Mesendoderm (in vitro differentiated cells): ENCODE results near the gene FXR1.
A peak's percentile ranks its signal among the peaks of the same experiment; 100 is the strongest.

Source experiments
- DNase-seq: peaks from one replicate; pipeline ENCODE4 v3.0.0; 2013
- H2AK5ac ChIP-seq: 2 replicates; pipeline ENCODE4 v1.6.1; 2013; ENCODE audit warnings: low read length, inconsistent platforms
- H2BK120ac ChIP-seq: 2 replicates; pipeline ENCODE4 v1.6.1; 2013; ENCODE audit warnings: low read depth, mild to moderate bottlenecking, low read length, moderate library complexity, mixed read lengths
- H2BK15ac ChIP-seq: replicated peaks from 2 replicates; pipeline ENCODE4 v1.6.1; 2013; ENCODE audit warnings: low read depth, mild to moderate bottlenecking, moderate library complexity
- H2BK5ac ChIP-seq: 2 replicates; pipeline ENCODE4 v1.6.1; 2013; ENCODE audit warnings: low read length, inconsistent platforms
- H3K18ac ChIP-seq: 2 replicates; pipeline ENCODE4 v1.6.1; 2013; ENCODE audit warnings: mild to moderate bottlenecking, low read length, mixed read lengths
- H3K23ac ChIP-seq: one replicate; pipeline ENCODE4 v1.6.1; 2013; ENCODE audit warnings: low read length
- H3K27ac ChIP-seq: 2 replicates; pipeline ENCODE4 v1.5.1; 2013; ENCODE audit warnings: low read depth, mild to moderate bottlenecking, inconsistent platforms, low read length, moderate library complexity
- H3K27me3 ChIP-seq: 2 replicates; pipeline ENCODE4 v1.6.1; 2013; ENCODE audit warnings: low read length, control low read depth, mild to moderate bottlenecking, inconsistent platforms; ENCODE audit not compliant: insufficient read depth, poor library complexity
- H3K36me3 ChIP-seq: 2 replicates; pipeline ENCODE4 v1.6.1; 2013; ENCODE audit warnings: low read length, inconsistent platforms; ENCODE audit not compliant: control insufficient read depth, insufficient read depth
- H3K4ac ChIP-seq: one replicate; pipeline ENCODE4 v1.6.1; 2013; ENCODE audit warnings: low read depth, mild to moderate bottlenecking, low read length, moderate library complexity
- H3K4me1 ChIP-seq: 2 replicates; pipeline ENCODE4 v1.6.1; 2013; ENCODE audit warnings: low read depth, low read length, inconsistent platforms; ENCODE audit not compliant: control insufficient read depth
- H3K4me2 ChIP-seq: 2 replicates; pipeline ENCODE4 v1.6.1; 2013; ENCODE audit warnings: low read length
- H3K4me3 ChIP-seq: 2 replicates; pipeline ENCODE4 v1.5.1; 2013; ENCODE audit warnings: mild to moderate bottlenecking, low read length
- H3K56ac ChIP-seq: one replicate; pipeline ENCODE4 v1.6.1; 2013; ENCODE audit warnings: low read length
- H3K79me1 ChIP-seq: 2 replicates; pipeline ENCODE4 v1.6.1; 2013; ENCODE audit warnings: low read length, inconsistent platforms
- H3K79me2 ChIP-seq: 2 replicates; pipeline ENCODE4 v1.6.1; 2013; ENCODE audit warnings: mild to moderate bottlenecking, low read length; ENCODE audit not compliant: control insufficient read depth, insufficient read depth
- H3K9ac ChIP-seq: 2 replicates; pipeline ENCODE4 v1.6.1; 2013; ENCODE audit warnings: low read length, inconsistent platforms
- H4K5ac ChIP-seq: one replicate; pipeline ENCODE4 v1.6.1; 2013; ENCODE audit warnings: low read length
- H4K8ac ChIP-seq: one replicate; pipeline ENCODE4 v1.6.1; 2013; ENCODE audit warnings: low read depth, mild to moderate bottlenecking, control low read depth, low read length, moderate library complexity
- WGBS: extraction: QIAGEN DNeasy Blood & Tissue Kit; methylation state at CpG from one replicate; pipeline ENCODE4 v1.1.7; 2013; ENCODE audit warnings: low lambda C conversion rate, missing lambda C conversion rate; ENCODE audit not compliant: insufficient coverage; ENCODE audit errors: extremely low coverage; 5-methylcytosine and 5-hydroxymethylcytosine counted together

The FXR1 gene

GRCh38 chr3:180947761-180948390 lies 35.4 kb downstream of the FXR1 start:
- H3K4me2 ChIP-seq, result no peak overlapping the region
- H3K9ac ChIP-seq, result no peak overlapping the region
- H3K18ac ChIP-seq, result no peak overlapping the region
- no peak overlapping the region for H2AK5ac ChIP-seq
- no peak overlapping the region for H2BK120ac ChIP-seq
- no peak overlapping the region for H4K5ac ChIP-seq
- H3K79me2 ChIP-seq, result peaks cover 28% of the 10 kb centered on the region
- no peak overlapping the region for H4K8ac ChIP-seq
- H3K27me3 ChIP-seq, result no peaks in the 10 kb centered on the region
- H3K4me1 ChIP-seq, result no peaks in the 10 kb centered on the region
- peaks cover 5% of the 10 kb centered on the region for H3K36me3 ChIP-seq
- H3K4me3 ChIP-seq, result no peak overlapping the region
- H3K27ac ChIP-seq, result no peak overlapping the region
- H3K79me1 ChIP-seq, result peaks cover 11% of the 10 kb centered on the region
- no CpG with 5 or more reads among the region's 4 CpGs for WGBS
- no peak overlapping the region for H2BK15ac ChIP-seq
- no peak overlapping the region for H2BK5ac ChIP-seq
- peak; percentile 22 for DNase-seq
- H3K23ac ChIP-seq, result no peak overlapping the region
- H3K4ac ChIP-seq, result no peak overlapping the region
- no peak overlapping the region for H3K56ac ChIP-seq

GRCh38 chr3:180959691-180960090 lies 47.2 kb downstream of the FXR1 start:
- Histone ChIP-seq H3K27me3 (no peaks in the 10 kb centered on the region), H3K4me3 (no peak overlapping the region), H2BK15ac (no peak overlapping the region), H3K79me2 (no peaks in the 10 kb centered on the region), H3K4me2 (no peak overlapping the region), H4K8ac (no peak overlapping the region), H2BK5ac (no peak overlapping the region), H3K9ac (no peak overlapping the region), H3K4ac (no peak overlapping the region), H3K4me1 (no peaks in the 10 kb centered on the region), H3K27ac (no peak overlapping the region), H3K18ac (no peak overlapping the region), H3K56ac (no peak overlapping the region), H3K23ac (no peak overlapping the region), H3K79me1 (no peaks in the 10 kb centered on the region), H3K36me3 (peaks cover 4% of the 10 kb centered on the region), H2BK120ac (no peak overlapping the region), H4K5ac (no peak overlapping the region), H2AK5ac (no peak overlapping the region)
- no CpG with 5 or more reads among the region's 1 CpG for WGBS
- no peak for DNase-seq

- no peak overlapping the region for H2BK120ac ChIP-seq
- H3K9ac ChIP-seq, result no peak overlapping the region
- H2BK15ac ChIP-seq, result no peak overlapping the region
- no peaks in the 10 kb centered on the region for H3K79me1 ChIP-seq
- H3K23ac ChIP-seq, result no peak overlapping the region
- H4K5ac ChIP-seq, result no peak overlapping the region
- H3K18ac ChIP-seq, result no peak overlapping the region
- H3K4me1 ChIP-seq, result no peaks in the 10 kb centered on the region
- no peak overlapping the region for H3K4ac ChIP-seq
- H3K79me2 ChIP-seq, result no peaks in the 10 kb centered on the region
- DNase-seq, result no peak
- WGBS, result no CpG with 5 or more reads among the region's 3 CpGs
- H3K56ac ChIP-seq, result no peak overlapping the region
- H3K4me2 ChIP-seq, result no peak overlapping the region
- H2AK5ac ChIP-seq, result no peak overlapping the region
- H3K27ac ChIP-seq, result no peak overlapping the region
- no peak overlapping the region for H2BK5ac ChIP-seq
- H4K8ac ChIP-seq, result no peak overlapping the region
- no peak overlapping the region for H3K4me3 ChIP-seq
- peaks cover 4% of the 10 kb centered on the region for H3K36me3 ChIP-seq
- no peaks in the 10 kb centered on the region for H3K27me3 ChIP-seq
These were observed 48.6 kb downstream of the FXR1 start for GRCh38 chr3:180961087-180961486.

GRCh38 chr3:180961552-180961951 lies 49.1 kb downstream of the FXR1 start:
- no peak overlapping the region for H3K9ac ChIP-seq
- no peak overlapping the region for H3K56ac ChIP-seq
- H2AK5ac ChIP-seq, result no peak overlapping the region
- no peak overlapping the region for H3K4me3 ChIP-seq
- H3K27ac ChIP-seq, result no peak overlapping the region
- H3K27me3 ChIP-seq, result no peaks in the 10 kb centered on the region
- H3K23ac ChIP-seq, result no peak overlapping the region
- no peak overlapping the region for H4K5ac ChIP-seq
- H3K79me1 ChIP-seq, result no peaks in the 10 kb centered on the region
- peaks cover 2% of the 10 kb centered on the region for H3K36me3 ChIP-seq
- no peak overlapping the region for H3K4me2 ChIP-seq
- H4K8ac ChIP-seq, result no peak overlapping the region
- H2BK15ac ChIP-seq, result no peak overlapping the region
- no peak overlapping the region for H3K18ac ChIP-seq
- no peak overlapping the region for H2BK120ac ChIP-seq
- no CpG with 5 or more reads among the region's 1 CpG for WGBS
- H2BK5ac ChIP-seq, result no peak overlapping the region
- H3K79me2 ChIP-seq, result no peaks in the 10 kb centered on the region
- H3K4me1 ChIP-seq, result no peaks in the 10 kb centered on the region
- DNase-seq, result no peak
- H3K4ac ChIP-seq, result no peak overlapping the region

GRCh38 chr3:180962530-180962929 lies 50.1 kb downstream of the FXR1 start:
- Histone ChIP-seq H3K79me1 (no peaks in the 10 kb centered on the region), H2BK120ac (no peak overlapping the region), H3K27ac (no peak overlapping the region), H3K4me1 (no peaks in the 10 kb centered on the region), H2AK5ac (no peak overlapping the region), H3K18ac (no peak overlapping the region), H3K23ac (no peak overlapping the region), H3K79me2 (no peaks in the 10 kb centered on the region), H4K8ac (no peak overlapping the region), H3K4me3 (no peak overlapping the region), H3K4ac (no peak overlapping the region), H3K56ac (no peak overlapping the region), H4K5ac (no peak overlapping the region), H2BK15ac (no peak overlapping the region), H2BK5ac (no peak overlapping the region), H3K36me3 (peaks cover 2% of the 10 kb centered on the region), H3K9ac (no peak overlapping the region), H3K27me3 (no peaks in the 10 kb centered on the region), H3K4me2 (no peak overlapping the region)
- no CpG with 5 or more reads among the region's 1 CpG for WGBS
- DNase-seq, result no peak

- H3K18ac ChIP-seq, result no peak overlapping the region
- no peaks in the 10 kb centered on the region for H3K27me3 ChIP-seq
- no peaks in the 10 kb centered on the region for H3K79me2 ChIP-seq
- DNase-seq, result no peak
- no peak overlapping the region for H4K5ac ChIP-seq
- no peak overlapping the region for H4K8ac ChIP-seq
- no peak overlapping the region for H3K4me2 ChIP-seq
- H3K36me3 ChIP-seq, result peaks cover 1% of the 10 kb centered on the region
- no peak overlapping the region for H3K27ac ChIP-seq
- no peak overlapping the region for H3K4ac ChIP-seq
- no peak overlapping the region for H2BK120ac ChIP-seq
- no peak overlapping the region for H3K4me3 ChIP-seq
- no peak overlapping the region for H2AK5ac ChIP-seq
- no peaks in the 10 kb centered on the region for H3K4me1 ChIP-seq
- WGBS, result no CpG with 5 or more reads among the region's 6 CpGs
- no peak overlapping the region for H2BK5ac ChIP-seq
- H2BK15ac ChIP-seq, result no peak overlapping the region
- H3K56ac ChIP-seq, result no peak overlapping the region
- H3K9ac ChIP-seq, result no peak overlapping the region
- H3K23ac ChIP-seq, result no peak overlapping the region
- no peaks in the 10 kb centered on the region for H3K79me1 ChIP-seq
These were observed 58.5 kb downstream of the FXR1 start for GRCh38 chr3:180970931-180971330.
